CD4-positive, alpha-beta T cell treated with Interleukin-15 for 1 hour (primary cell): ENCODE results near the gene MOV10.

Experiments
- DNase-seq: peaks from one replicate; pipeline ENCODE4 v3.0.0-alpha.2; 2020

Gene MOV10

DNA sequence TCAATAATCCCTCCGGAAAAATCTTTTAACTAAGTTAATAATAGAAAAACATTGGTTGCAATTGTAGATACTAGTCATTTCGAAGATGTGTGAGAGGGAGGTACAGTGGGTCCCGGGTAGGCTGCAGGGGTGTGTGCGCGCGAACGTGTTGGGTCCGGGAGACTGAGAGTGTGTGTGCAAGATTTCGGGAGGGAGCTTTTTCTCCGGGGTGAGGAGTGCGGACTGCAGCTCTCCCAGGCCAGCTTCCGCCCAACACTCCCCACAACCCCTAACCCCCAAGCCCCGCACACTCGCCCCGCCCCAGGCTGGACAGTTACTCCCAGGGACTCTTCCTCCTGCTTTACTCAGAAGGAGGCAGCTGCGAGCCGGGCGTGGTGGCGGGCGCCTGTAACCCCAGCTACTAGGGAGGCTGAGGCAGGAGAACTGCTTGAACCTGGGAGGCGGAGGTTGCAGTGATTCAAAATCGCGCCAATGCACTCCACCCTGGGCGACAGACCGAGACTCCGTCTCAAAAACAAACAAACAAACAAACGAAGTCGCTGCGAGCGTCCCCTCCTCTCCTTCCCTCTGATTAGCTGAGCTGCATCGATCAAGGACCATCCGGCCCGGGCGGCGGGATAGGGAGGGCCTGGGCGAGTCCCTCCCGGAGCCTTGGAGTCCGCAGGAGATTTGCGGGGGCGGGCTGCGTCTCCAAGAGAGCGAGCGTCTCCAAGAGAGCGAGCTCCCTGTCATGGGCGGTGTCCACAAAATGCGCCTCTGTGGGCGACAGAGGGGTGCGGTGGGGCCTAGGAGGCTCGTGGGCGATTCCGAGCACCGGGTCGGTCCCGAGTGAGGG lies 68.9 kb downstream of the MOV10 start:
- no peak for DNase-seq

GRCh38 chr1:112744009-112744578 lies 69.6 kb downstream of the MOV10 start:
- no peak for DNase-seq

- DNase-seq, result no peak
Measured at GRCh38 chr1:112748396-112748795, 73.9 kb downstream of the MOV10 start.
